Amniotic stem cell (primary cell): ENCODE results near the gene ALOX5AP.
"Not testable (repeated sequence)": the region's sequence is repeated elsewhere in the genome, so short reads cannot be mapped to it uniquely, and the experiment has no call there.

Experiments used
- DNase-seq: peaks from one replicate; lab custom pipeline; 2025; lab: John Stamatoyannopoulos, UW

Gene ALOX5AP

DNA sequence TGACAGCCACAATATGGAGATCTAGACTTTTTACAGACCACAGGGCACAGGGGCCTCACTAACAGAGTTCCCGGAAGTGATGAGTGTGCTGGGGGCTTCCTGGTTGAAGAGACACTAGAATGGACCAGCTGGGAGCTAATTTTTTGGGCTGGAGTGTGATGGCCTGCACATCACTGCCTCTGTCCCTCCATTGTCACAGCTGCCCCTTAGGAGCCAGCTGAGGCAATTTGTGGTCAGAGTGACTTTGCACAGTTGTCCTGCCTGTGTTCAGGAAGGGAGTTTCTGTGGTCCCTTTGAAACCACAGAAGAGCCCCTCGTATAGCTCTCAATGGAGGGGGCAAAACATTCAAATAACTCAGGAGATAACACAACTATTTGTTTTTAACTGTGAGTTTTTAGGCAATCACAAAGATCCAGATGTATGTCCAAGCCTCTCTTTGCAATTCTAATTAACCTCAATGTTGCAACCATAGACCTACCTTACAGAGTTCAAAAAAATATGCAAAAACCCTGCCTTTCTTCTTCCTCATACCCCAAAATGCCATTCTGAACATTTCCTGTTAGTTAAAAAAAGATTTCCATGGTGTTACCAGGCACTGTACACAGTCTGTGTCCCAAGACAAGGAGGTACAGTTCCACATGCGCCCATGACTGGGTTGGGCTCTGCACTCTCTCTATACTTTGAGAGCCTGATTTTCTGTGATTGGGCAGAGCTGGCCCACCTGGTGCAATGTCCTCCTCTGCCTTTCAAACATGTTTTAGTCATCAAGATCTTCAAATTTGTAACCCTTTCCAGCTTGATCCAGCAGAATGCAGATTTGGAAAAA is 2.4 kb downstream of the ALOX5AP start:
- no peak for DNase-seq

DNA sequence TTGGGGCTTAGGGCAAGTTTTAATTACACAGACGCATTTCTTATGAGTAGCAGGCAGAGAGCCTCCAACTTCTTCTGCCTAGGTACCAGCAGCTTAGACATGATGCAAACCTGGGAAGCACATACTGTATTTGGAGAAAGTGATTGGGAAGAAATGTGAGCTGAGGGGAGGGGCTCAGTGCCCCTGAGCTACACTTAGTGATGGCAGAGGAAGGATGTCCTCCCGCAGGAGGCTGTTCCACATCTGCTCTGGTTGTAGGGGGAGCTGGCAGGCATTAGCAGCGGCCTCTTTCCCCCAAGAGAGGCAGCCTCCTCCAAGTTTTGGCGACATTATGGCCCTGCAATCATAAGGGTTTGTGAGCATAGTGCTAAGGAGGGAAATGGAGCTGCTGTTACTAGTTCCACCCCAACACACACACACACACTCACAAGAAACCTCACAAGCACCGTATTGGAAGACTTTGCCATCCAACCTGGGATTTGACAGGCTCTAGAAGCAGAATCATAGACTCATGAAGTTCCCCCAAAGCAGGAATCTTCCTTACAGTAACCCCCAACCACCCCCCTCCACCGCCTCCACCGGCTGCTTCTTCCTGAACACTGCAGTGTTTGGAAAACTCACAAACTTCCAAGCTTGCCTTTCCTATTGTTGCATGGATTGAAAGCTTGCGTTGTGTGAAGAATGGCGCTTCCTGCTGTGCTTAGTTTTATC is 3.3 kb downstream of the ALOX5AP start:
- DNase-seq, result no peak

DNA sequence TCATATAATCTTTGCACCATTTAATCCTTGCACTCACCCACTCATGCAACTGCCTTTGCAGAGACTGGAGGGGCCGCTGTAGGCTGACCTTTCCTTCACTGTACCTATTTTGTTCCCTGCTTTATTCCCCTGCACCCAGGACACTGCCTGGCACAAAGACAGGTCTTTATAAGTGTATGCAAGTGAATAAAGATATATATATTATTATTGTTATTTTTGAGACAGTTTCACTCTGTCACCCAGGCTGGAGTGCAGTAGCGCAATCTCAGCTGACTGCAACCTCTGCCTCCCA is 3.8 kb downstream of the ALOX5AP start:
- no peak for DNase-seq

DNA sequence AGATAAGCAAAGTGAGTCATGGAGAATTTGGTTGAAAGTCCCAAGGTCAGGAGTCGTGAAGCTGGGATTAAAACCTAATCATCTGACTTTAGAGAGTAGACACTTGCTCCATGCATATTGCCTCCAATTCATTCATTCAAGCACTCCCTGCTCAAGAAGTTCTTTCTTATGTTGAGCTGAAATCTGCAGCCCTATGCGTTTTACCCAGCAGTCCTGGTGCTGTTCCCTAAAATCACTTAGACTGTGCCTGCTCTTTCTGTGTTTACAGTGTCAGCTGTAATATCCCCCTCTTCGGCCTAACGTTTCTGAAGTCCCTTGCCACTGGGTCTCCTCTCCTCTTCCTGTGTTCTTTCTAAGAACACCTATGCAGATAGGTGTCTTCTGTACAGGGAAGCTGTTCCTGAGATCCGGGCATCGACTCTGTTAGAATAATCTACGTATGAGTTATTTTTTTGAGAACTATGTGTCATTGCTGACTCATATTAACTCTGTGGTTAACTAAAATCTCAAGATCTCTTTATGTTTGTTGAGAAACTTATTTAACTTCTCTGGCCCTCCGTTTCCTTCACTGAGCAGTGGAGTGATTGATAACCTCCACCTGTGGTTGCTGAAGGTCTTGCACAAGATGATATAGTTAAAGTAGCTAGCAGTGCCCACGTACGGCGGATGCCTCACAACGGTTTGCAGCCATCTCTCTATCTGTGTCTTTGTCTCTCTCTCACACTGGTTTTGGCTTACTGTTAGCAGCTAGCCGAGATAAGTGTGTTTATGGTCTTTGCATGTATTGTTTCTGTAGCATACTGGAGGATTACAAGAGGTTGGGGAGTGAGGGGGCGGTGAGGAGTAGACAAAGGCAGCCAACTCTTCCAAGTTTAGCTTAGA is 4.7 kb downstream of the ALOX5AP start:
- peak; percentile 61 for DNase-seq

DNA sequence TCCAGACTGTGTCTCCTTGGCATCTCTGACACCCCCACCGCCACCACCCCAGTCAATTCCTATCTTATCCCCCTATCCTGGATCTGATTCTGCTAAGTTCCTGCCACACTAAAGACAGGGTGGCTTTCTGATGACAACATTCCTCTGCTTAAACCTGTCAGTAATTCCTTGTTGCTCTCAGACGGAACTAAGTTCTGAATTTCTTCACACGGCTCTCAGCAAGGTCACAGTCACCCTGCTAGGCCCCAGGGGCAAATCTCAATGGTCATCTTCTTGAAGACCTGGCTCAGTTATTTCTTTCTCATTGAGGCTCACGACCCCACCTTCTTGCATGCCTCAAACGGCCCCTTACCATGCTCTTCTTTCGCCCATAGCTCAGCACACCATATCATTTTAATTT is 7.6 kb downstream of the ALOX5AP start:
- no peak for DNase-seq

DNA sequence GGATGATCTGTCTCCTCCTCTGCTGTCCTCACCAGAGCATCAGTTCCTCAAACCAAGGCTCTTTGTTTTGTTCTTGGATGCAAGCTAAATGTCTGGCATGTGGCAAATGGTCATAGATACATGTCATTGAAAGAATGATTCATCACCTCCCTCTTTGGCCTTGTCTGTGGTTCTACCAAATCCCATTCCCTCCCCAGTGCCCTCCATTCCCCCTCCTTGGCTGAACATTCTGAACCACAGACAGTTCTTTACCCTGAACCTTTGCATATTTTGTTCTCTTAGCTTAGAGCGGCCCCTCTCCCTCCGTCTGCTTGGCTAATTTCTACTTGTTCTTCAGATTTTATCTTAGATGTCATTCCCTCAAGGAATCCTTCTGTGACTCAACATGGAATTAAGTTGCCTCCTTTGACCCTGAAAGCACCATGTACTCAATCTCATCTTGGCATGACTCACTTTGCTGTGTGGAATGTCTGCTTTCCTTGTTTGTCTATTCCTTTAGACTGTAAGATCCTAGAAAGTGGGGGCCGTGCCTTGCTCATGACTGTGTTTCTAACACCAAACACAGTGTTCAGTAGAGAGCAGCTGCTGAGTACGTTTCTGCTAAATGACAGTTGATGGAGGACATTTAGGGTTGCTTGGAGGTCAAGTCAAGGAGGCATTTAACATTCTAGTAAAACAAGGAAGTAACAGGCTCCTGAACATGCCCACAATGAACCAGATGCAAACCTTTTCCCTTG is 8.1 kb downstream of the ALOX5AP start:
- peak; percentile 89 for DNase-seq

DNA sequence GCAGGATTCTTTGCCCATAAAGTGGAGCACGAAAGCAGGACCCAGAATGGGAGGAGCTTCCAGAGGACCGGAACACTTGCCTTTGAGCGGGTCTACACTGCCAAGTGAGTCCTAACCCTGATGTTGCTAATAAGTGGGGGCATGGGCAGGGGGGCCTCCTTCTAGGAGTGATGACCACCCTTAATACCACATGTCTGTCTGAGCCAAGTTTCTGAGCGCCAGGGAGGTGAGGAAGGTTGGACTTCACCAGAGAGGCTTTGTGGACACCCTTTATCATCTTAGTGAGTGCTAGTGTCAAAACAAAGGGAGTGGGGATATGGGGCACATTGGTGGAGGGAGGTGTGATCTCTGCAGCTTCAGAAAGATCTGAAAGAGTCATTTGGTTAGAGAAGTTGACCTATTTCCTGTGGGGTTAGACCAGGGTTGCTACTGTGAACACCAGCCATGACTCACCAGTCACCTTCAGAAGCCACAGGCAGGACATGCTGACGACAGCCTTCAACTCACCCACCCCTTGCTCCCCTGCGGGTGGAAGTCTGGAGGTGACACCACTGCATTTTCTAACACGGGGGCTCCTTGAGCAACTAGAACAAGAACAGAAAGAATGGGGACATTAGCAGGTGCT is 8.8 kb downstream of the ALOX5AP start:
- no peak for DNase-seq

DNA sequence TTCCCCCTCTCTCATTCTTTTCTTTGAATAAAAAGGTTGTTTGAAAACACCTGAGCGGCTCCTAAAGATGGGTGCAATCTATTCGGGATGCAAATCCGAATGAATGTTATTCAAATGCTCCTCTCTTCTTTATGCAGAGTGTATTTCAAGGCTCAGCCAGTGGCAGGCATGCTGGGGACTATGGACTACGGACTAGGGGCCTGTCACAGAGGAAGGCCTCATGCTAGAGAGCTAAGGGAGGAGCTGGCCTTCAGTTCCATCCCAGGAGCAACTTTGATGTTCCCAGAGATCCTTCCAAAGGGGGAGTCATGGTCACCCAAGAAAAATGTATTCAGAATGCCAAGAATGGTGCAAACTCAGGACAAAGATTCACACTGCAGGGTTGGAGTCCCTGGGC is 9.3 kb downstream of the ALOX5AP start:
- DNase-seq, result no peak

DNA sequence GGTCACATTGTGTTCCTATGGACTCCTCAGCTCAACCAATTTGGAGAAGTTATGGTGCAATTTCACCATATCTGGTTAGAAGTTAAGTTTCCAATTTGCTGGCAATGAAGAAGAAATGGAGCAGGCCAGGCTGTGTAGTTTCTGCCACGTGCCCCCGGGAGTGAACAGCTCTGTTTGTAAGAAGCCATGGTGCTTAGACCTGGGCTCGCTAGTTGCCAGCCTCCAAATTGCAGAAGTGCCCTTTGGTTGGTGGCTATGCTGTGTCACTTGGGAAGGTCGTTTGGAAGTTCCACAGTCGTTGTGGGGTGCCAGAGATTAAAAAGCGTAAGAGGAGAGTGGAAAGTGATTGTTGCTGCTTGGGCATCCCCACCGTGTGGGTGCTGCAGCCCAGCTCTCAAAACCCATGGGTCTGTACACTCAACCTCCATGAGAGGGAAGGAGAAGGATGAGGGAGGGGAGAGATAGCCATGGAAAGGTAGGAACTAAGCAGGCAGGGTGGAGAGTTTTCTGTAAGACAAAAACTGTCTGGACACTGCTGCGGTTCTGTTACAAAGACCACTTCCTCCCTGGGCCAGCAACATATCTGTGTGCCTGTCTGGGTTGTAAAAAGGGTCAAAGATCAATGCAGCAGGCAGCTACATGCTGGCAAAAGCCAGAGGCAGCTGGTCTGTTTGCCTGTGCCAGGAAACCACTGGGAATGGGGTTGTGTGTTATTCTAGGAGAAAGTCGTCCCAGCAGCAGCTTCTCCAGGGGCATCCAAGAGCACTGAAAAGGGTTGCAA is 10.8 kb downstream of the ALOX5AP start:
- no peak for DNase-seq

DNA sequence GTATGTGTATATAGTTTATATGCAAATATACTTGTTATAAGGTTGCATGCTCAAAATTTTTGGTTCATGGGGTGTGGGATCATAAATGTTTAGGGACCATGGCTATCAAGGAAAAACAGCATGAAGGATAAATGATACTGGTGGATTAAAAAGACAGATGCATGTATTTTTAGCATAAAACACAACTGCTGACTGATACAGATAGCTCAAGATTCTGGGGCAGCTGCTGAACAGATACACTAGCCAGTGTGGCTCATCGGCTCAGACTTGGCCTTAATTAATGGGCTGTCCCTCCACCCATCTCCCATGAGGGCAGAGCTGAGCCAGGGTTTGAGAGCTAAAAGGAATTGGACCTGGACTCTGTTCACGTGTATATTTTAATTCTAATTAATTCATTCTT is 11.4 kb downstream of the ALOX5AP start:
- DNase-seq, result no peak

DNA sequence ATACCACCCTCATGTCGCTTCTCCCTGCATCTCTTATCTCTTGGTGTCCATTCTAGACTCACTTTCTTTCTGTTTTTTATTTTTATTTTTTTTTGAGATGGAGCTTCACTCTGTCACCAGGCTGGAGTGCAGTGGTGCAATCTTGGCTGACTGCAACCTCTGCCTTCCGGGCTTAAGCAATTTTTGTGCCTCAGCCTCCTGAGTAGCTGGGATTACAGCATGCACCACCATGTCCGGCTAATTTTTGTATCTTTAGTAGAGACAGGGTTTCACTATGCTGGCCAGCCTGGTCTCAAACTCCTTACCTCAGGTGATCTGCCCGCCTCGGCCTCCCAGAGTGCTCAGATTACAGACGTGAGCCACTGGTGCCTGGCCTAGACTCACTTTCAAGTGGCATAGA is 12.5 kb downstream of the ALOX5AP start:
- DNase-seq, result not testable (repeated sequence)

DNA sequence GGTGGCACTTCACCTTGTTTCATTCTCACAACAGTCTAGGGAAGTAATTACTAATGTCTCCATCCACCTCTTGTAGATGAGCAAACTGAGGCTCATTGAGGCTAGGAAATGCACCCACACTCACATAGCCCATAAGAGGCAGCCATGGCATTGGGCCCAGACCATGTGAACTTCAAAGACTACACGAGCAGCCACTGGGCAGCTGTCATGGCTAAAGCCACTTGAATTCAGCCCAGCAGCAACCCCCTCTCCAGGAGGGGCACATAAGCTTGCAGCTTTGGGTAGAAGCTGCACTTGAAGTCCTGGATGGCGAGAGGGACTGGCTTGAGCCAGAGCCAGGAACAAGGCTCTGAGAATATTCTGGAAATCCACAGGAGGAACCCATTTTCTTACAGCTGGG is 13.4 kb downstream of the ALOX5AP start:
- no peak for DNase-seq

DNA sequence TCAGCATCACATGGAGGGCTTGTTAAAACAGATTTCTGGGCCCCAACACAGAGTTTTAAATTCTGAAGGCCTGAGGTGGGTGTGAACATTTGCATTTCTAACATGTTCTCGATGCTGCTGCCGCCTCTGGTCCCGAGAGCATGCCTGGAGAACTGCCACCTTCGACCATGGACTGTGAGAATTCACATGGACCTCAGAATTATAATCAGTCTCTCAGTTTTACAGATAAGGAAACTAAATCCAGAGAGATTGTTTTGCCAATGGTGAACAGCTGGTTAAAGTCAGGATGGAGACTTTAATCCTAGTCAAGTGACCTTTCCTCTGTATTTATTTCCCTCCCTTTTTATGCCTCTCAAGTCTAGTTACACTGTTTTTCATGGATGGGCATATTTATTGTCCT is 14.7 kb downstream of the ALOX5AP start:
- no peak for DNase-seq

DNA sequence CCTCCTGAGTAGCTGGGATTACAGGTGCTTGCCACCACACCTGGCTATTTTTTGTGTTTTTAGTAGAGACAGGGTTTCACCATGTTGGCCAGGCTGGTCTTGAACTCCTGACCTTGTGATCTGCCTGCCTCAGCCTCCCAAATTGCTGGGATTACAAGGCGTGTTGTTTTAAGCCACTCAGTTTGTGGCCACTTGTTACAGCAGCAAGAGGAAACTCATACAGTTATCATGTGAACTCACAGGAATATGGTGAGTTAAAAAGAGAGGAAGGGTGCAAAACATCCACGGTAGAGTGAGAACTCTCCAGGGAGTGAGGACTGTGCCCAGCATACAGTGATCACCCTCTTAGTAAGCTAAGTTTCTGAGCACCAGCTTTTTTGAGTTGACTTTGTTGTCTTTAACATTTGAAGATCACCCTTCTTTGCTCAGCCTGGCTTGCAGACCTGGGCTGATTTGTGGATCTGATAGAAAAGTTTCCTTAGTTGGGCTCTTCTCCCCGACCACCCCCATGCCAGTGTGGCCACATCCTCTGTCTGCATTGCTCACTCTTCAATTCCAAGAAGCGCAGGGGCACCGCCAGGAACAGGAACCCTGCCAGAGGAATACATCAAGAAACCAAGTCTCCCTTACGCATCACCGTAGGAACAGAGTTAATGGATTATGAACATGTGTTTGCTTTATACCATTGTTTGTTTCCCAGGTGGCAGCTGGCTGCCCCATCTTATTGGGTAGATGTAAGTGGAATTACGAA is 16.0 kb downstream of the ALOX5AP start:
- no peak for DNase-seq

DNA sequence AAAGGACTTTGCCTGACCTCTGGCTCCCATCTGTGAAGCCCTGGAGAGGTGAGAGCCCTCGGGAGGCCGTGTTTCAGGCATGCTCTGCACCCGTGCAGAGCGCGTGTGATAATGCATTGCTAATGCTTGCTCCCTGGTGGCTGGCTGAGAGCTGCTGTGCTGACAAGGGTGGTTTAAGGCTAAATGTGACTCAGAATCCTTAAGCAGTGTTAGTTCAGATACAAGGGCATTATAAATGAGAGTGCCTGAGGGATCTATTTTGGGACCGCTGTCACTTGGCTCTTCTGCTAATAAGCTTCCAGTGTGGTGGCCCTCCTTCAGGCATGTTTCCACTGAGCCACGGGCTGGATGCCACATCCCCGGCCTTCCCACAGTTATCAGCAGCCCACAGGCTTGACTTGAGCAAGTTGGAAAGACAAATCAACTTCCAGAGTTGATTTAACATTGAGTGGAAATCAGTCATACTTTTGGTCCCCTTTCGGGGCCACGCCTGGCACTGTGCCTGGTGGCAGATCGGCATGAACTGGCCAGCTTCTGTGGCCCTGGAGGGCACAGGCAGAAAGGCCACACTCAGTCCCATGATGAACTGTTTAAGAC is 17.0 kb downstream of the ALOX5AP start:
- no peak for DNase-seq

DNA sequence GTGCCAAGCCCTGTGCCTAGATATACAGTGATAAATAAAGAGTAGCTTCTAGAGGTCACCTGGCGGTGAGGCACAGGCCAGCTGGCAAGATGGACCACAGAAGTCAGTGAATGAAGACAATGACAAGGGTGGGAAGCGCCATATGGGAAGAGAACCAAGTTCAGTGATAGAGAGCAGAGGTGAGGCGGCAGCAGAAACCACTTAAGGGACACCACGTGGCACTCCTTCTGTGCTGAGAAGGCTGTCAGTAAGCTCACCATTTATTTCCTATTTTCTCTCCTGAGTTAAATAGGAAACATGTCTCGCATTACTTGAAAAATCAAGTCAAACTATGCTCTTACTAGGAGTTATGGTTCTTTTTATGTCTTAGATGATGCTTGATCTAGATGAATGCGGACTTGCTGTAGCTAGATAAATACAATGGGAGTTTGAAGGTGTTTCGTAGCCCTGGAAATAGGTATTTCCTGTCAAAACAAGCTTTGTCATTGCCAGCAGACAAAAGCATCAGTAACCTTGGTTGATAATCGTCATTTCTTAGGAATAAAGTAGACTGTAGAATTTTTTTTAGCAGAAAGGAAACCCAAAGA is 17.8 kb downstream of the ALOX5AP start:
- DNase-seq, result no peak

DNA sequence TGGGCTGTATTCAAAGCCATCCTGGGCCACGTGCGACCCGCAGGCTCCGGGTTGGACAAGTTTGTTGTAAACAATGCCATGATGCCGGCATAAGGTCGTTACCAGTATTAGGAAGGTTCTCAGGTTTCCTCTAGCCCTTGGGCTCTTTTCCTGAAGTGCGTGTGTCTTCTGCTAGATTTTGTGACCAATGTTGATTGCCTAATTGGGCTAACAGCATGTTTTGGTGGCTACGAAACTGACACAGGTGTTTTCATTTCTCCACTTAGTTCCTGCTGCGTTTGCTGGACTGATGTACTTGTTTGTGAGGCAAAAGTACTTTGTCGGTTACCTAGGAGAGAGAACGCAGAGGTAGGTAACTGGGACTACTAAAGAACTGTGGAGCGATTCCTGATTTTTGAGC is 20.3 kb downstream of the ALOX5AP start:
- DNase-seq, result no peak

DNA sequence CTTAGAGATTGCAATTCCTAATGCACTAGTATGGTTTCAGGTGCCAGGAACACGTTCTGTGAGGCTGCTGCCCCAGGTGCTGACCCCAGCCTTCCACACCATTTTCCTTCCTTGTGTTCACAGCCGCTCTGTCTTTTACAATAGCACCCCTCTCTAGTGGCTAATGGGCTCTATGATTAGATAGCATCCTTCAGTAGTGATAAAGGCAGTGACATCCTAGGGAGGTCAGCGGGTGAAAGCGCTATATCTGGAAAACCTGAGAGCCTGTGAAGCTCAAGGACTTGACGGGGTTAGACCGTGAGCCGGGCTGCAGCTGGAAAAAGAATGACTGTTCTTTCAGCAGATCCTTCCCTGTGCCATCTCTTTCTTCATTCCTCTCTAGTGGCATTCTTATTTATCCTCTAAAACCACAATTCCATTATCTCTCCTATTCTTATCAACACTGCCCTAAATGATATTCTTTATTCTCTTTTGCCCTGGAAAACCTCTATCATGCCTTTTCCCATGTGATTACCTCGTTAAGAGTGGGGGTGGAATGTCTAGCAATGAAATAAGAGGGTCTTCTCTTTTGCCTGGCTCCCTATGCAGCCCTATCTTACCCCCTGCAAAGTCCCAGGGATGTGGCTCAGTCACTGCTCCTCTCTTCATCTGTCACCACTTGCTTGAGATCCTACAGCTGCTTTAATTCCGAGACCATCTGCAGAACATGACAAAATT is 21.8 kb downstream of the ALOX5AP start:
- no peak for DNase-seq

DNA sequence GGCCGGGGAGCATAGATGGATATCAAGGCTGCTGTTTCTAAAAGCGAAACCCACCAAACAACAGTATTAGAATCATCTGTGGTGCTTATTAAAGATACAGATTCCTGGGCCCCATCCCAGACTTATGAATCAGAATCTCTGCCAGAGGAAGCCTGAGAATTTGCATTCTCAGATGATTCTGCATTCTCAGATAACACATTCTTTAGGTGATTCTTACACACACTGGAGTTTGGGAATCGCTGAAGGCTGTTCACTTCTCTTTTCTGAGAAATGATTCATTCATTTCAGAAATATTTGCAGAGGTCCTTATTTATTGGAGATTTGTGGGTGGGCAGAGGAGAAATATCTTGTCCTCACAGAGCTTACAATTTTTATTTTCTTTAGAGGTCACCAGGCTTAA is 24.4 kb downstream of the ALOX5AP start:
- no peak for DNase-seq
